Measurements from ENCODE around the gene NPB. TPM values are rescaled to one million over a fixed set of nuclear protein-coding genes. Genes with fewer than 3 reads are reported as not detected.
A peak's percentile ranks its signal among the peaks of the same experiment; 100 is the strongest.

Gene NPB
- total RNA-seq, 1 experiment from 2014 or later: not detected

DNA sequence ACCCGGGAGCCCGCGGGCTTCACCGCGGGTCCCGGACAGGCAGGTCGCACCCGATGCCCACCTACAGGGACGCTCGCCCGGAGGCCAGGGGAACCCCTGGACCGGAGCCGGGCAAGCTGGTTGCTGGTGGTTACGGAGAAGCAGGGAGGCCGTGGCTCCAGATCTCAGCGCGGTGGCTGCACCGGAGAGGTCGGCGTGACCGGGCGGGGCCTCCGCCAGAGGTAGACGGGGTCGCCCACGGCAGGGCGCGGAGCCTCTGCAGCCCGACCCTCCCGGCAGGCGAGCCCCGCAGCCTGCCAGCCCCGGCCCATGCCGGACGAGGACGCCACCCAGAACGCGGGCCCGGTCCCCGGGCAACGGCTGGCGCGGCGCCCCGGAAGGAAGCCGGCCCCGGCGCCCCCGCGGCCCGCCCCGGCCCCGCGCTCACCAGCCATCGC lies 8.8 kb downstream of the NPB start:
- Histone ChIP-seq H3K27me3 (ENCODE audit: low read length) (no peaks in the 10 kb centered on the region), H2AFZ (ENCODE audit: low read length) (no peak overlapping the region), H3K9ac (ENCODE audit: low read length) (peak overlapping the region; percentile 96), H4K20me1 (ENCODE audit: insufficient read depth, low read depth, low read length) (peaks cover 2% of the 10 kb centered on the region; the same call in 1 of the 2 replicates), H3K36me3 (ENCODE audit: insufficient read depth, low read length) (peaks cover 7% of the 10 kb centered on the region; the same call in 1 of the 2 replicates), H3K9me2 (replicated peaks; ENCODE audit: insufficient read depth, low read length) (no peaks in the 10 kb centered on the region), H3K4me2 (ENCODE audit: low read depth, low read length, poor library complexity, severe bottlenecking) (peak overlapping the region; percentile 75), H3K27ac (ENCODE audit: low read length) (peak overlapping the region; percentile 29; the same call in 1 of the 2 replicates), H3K4me1 (ENCODE audit: low read length) (peaks cover 11% of the 10 kb centered on the region), H3K9me3 (ENCODE audit: low read length) (no peaks in the 10 kb centered on the region), H3K4me3 (ENCODE audit: low read length) (peak overlapping the region; percentile 99), H3K79me2 (ENCODE audit: low read length) (peaks cover 20% of the 10 kb centered on the region)
- DNase-seq: peak; percentile 58

GRCh38 chr17:81911277-81911961 lies 9.4 kb downstream of the NPB start, which contains the start of gene PCYT2:
PCYT2 (minus strand) TSS chr17:81911399; CDS start chr17:81911355, 44 bp downstream.
- Histone ChIP-seq H3K27me3 (ENCODE audit: low read length) (no peaks in the 10 kb centered on the region), H3K9me2 (replicated peaks; ENCODE audit: insufficient read depth, low read length) (no peaks in the 10 kb centered on the region), H3K9me3 (ENCODE audit: low read length) (no peaks in the 10 kb centered on the region), H3K27ac (ENCODE audit: low read length) (peak within 1 kb of the TSS; percentile 29; the same call in 1 of the 2 replicates), H3K4me2 (ENCODE audit: low read depth, low read length, poor library complexity, severe bottlenecking) (peak within 1 kb of the TSS; percentile 75), H3K4me1 (ENCODE audit: low read length) (peaks cover 11% of the 10 kb centered on the region), H4K20me1 (ENCODE audit: insufficient read depth, low read depth, low read length) (peaks cover 6% of the 10 kb centered on the region; the same call in 1 of the 2 replicates), H3K9ac (ENCODE audit: low read length) (peak within 1 kb of the TSS; percentile 96), H2AFZ (ENCODE audit: low read length) (no peak within 1 kb of the TSS), H3K4me3 (ENCODE audit: low read length) (peak within 1 kb of the TSS; percentile 99), H3K36me3 (ENCODE audit: insufficient read depth, low read length) (peaks cover 9% of the 10 kb centered on the region; the same call in 1 of the 2 replicates), H3K79me2 (ENCODE audit: low read length) (peaks cover 26% of the 10 kb centered on the region)
- DNase-seq: peak; percentile 97

GRCh38 chr17:81911969-81912368 lies 9.9 kb downstream of the NPB start:
- Histone ChIP-seq H3K27ac (ENCODE audit: low read length) (no peak overlapping the region), H2AFZ (ENCODE audit: low read length) (no peak overlapping the region), H3K27me3 (ENCODE audit: low read length) (no peaks in the 10 kb centered on the region), H3K4me3 (ENCODE audit: low read length) (no peak overlapping the region), H3K9me3 (ENCODE audit: low read length) (no peaks in the 10 kb centered on the region), H3K9ac (ENCODE audit: low read length) (no peak overlapping the region), H3K4me2 (ENCODE audit: low read depth, low read length, poor library complexity, severe bottlenecking) (peak overlapping the region; percentile 19), H3K4me1 (ENCODE audit: low read length) (peaks cover 16% of the 10 kb centered on the region), H4K20me1 (ENCODE audit: insufficient read depth, low read depth, low read length) (peaks cover 10% of the 10 kb centered on the region; the same call in 1 of the 2 replicates), H3K9me2 (replicated peaks; ENCODE audit: insufficient read depth, low read length) (no peaks in the 10 kb centered on the region), H3K79me2 (ENCODE audit: low read length) (peaks cover 31% of the 10 kb centered on the region), H3K36me3 (ENCODE audit: insufficient read depth, low read length) (peaks cover 9% of the 10 kb centered on the region; the same call in 1 of the 2 replicates)
- DNase-seq: no peak

- Histone ChIP-seq H3K4me2 (ENCODE audit: low read depth, low read length, poor library complexity, severe bottlenecking) (no peak overlapping the region), H3K9ac (ENCODE audit: low read length) (no peak overlapping the region), H3K27ac (ENCODE audit: low read length) (no peak overlapping the region), H3K9me3 (ENCODE audit: low read length) (no peaks in the 10 kb centered on the region), H4K20me1 (ENCODE audit: insufficient read depth, low read depth, low read length) (peaks cover 14% of the 10 kb centered on the region; the same call in 1 of the 2 replicates), H3K36me3 (ENCODE audit: insufficient read depth, low read length) (peaks cover 9% of the 10 kb centered on the region; the same call in 1 of the 2 replicates), H3K27me3 (ENCODE audit: low read length) (no peaks in the 10 kb centered on the region), H3K79me2 (ENCODE audit: low read length) (peaks cover 38% of the 10 kb centered on the region), H3K4me1 (ENCODE audit: low read length) (peaks cover 19% of the 10 kb centered on the region), H3K9me2 (replicated peaks; ENCODE audit: insufficient read depth, low read length) (no peaks in the 10 kb centered on the region), H2AFZ (ENCODE audit: low read length) (no peak overlapping the region), H3K4me3 (ENCODE audit: low read length) (no peak overlapping the region)
- no peak for DNase-seq
Observed at GRCh38 chr17:81912441-81913309, 10.6 kb downstream of the NPB start.

- no peak overlapping the region for H3K27ac ChIP-seq (ENCODE audit: low read length)
- peaks cover 41% of the 10 kb centered on the region for H3K79me2 ChIP-seq (ENCODE audit: low read length)
- no peaks in the 10 kb centered on the region for H3K9me2 ChIP-seq (replicated peaks; ENCODE audit: insufficient read depth, low read length)
- H4K20me1 ChIP-seq (ENCODE audit: insufficient read depth, low read depth, low read length): peaks cover 14% of the 10 kb centered on the region; the same call in 1 of the 2 replicates
- no peaks in the 10 kb centered on the region for H3K27me3 ChIP-seq (ENCODE audit: low read length)
- H3K9ac ChIP-seq (ENCODE audit: low read length): no peak overlapping the region
- H3K4me3 ChIP-seq (ENCODE audit: low read length): no peak overlapping the region
- DNase-seq: no peak
- no peak overlapping the region for H3K4me2 ChIP-seq (ENCODE audit: low read depth, low read length, poor library complexity, severe bottlenecking)
- no peaks in the 10 kb centered on the region for H3K9me3 ChIP-seq (ENCODE audit: low read length)
- H2AFZ ChIP-seq (ENCODE audit: low read length): no peak overlapping the region
- peaks cover 23% of the 10 kb centered on the region for H3K4me1 ChIP-seq (ENCODE audit: low read length)
- peaks cover 9% of the 10 kb centered on the region; the same call in 1 of the 2 replicates for H3K36me3 ChIP-seq (ENCODE audit: insufficient read depth, low read length)
Observed at GRCh38 chr17:81913394-81914102, 11.5 kb downstream of the NPB start.

- Histone ChIP-seq H3K27me3 (ENCODE audit: low read length) (no peaks in the 10 kb centered on the region), H4K20me1 (ENCODE audit: insufficient read depth, low read depth, low read length) (peaks cover 14% of the 10 kb centered on the region; the same call in 1 of the 2 replicates), H3K79me2 (ENCODE audit: low read length) (peaks cover 41% of the 10 kb centered on the region), H3K27ac (ENCODE audit: low read length) (no peak overlapping the region), H3K4me2 (ENCODE audit: low read depth, low read length, poor library complexity, severe bottlenecking) (no peak overlapping the region), H3K4me3 (ENCODE audit: low read length) (no peak overlapping the region), H3K9ac (ENCODE audit: low read length) (no peak overlapping the region), H2AFZ (ENCODE audit: low read length) (no peak overlapping the region), H3K36me3 (ENCODE audit: insufficient read depth, low read length) (peaks cover 9% of the 10 kb centered on the region; the same call in 1 of the 2 replicates), H3K9me2 (replicated peaks; ENCODE audit: insufficient read depth, low read length) (no peaks in the 10 kb centered on the region), H3K9me3 (ENCODE audit: low read length) (no peaks in the 10 kb centered on the region), H3K4me1 (ENCODE audit: low read length) (peaks cover 23% of the 10 kb centered on the region)
- no peak for DNase-seq
Observed at GRCh38 chr17:81914103-81914850, 12.2 kb downstream of the NPB start.

DNA sequence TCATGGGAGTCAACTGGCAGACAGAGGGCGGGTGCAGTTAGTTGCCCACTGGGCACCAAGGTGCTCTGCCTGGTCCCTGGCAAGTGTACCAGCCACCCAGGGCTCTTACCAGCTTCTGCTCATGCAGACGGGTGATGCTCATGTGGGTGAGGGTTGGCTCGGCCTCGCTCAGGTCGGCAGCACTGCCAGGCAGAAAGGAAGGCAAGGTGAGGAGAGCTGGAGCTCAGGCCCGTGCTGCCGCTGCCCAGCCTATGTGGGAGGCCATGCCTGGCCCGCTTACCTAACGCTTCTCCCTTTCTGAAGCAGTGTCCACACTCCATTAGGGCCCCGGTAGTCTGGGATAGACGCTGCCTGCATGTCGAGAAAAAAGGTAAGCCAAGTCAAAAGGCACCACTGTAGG lies 13.3 kb downstream of the NPB start:
- peaks cover 31% of the 10 kb centered on the region for H3K79me2 ChIP-seq (ENCODE audit: low read length)

More for the DNA sequence above, 13.3 kb downstream of the NPB start:
- H3K4me2 ChIP-seq (ENCODE audit: low read depth, low read length, poor library complexity, severe bottlenecking): no peak overlapping the region
- peaks cover 9% of the 10 kb centered on the region; the same call in 1 of the 2 replicates for H3K36me3 ChIP-seq (ENCODE audit: insufficient read depth, low read length)
- H3K9me2 ChIP-seq (replicated peaks; ENCODE audit: insufficient read depth, low read length): no peaks in the 10 kb centered on the region
- no peak for DNase-seq
- H3K27me3 ChIP-seq (ENCODE audit: low read length): no peaks in the 10 kb centered on the region
- no peak overlapping the region for H2AFZ ChIP-seq (ENCODE audit: low read length)
- no peaks in the 10 kb centered on the region for H3K9me3 ChIP-seq (ENCODE audit: low read length)
- H3K9ac ChIP-seq (ENCODE audit: low read length): no peak overlapping the region
- no peak overlapping the region for H3K27ac ChIP-seq (ENCODE audit: low read length)
- H3K4me3 ChIP-seq (ENCODE audit: low read length): no peak overlapping the region
- H4K20me1 ChIP-seq (ENCODE audit: insufficient read depth, low read depth, low read length): peaks cover 14% of the 10 kb centered on the region; the same call in 1 of the 2 replicates
- peaks cover 16% of the 10 kb centered on the region for H3K4me1 ChIP-seq (ENCODE audit: low read length)

Measured in Karpas-422 (cell line).